Measurements from ENCODE around the gene TMEM191B.
"Not testable (repeated sequence)": the region's sequence is repeated elsewhere in the genome, so short reads cannot be mapped to it uniquely, and the experiment has no call there.

Gene TMEM191B

GRCh38 chr22:18558516-18558915 lies 30.9 kb downstream of the TMEM191B start:
- not testable (repeated sequence) for DNase-seq

- not testable (repeated sequence) for DNase-seq
These were observed 31.3 kb downstream of the TMEM191B start for GRCh38 chr22:18558939-18559338.

GRCh38 chr22:18560099-18560974 lies 32.7 kb downstream of the TMEM191B start:
- not testable (repeated sequence) for DNase-seq

GRCh38 chr22:18570509-18571246 lies 43.1 kb downstream of the TMEM191B start:
- DNase-seq = not testable (repeated sequence)

- DNase-seq = not testable (repeated sequence)
These were observed 46.0 kb downstream of the TMEM191B start for GRCh38 chr22:18573483-18574164.

GRCh38 chr22:18574555-18574954 lies 47.0 kb downstream of the TMEM191B start:
- DNase-seq = not testable (repeated sequence)

GRCh38 chr22:18575686-18576085 lies 48.1 kb downstream of the TMEM191B start:
- not testable (repeated sequence) for DNase-seq

GRCh38 chr22:18577090-18577818 lies 49.7 kb downstream of the TMEM191B start:
- not testable (repeated sequence) for DNase-seq

GRCh38 chr22:18577847-18578246 lies 50.2 kb downstream of the TMEM191B start:
- not testable (repeated sequence) for DNase-seq
